ENCODE data around the gene SSBP4.

The SSBP4 gene

DNA sequence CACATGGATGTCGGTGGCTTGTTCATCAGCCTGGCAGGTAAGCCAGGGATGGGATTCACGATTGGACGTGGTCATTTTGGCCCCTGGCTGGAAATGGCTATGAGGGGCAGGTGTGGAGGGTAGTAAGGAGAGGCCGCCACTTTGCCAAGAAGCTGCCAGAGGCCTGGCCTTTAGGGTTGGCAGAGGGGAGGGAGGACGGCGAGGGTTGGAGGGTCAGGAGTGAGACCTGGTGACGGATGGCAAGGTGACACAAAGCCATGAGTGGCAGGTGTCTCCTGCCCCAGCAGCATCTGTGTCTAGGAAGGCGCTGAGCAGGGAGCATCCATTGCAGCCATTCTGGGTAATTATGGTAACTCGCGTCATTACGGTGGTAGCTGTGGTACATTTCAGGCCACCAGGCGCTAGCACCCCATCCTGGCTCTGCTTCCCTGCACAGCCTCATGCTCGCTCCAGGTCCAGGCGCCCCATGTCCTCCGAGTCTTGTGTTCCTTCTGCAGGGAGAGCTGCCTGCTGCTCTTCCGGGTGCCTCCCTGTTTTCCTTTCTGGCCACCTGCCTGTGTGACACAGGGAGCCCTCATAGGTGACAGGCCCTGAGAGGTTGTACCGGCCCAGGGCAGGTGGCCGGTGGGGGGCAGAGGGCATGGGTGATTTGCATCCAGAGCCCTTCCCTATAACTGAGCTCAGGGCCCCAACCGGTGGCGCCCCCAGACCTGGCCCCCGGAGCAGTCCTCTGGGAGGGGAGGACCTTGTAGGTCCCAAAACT lies 4.2 kb downstream of the SSBP4 start:
- no peak for DNase-seq (ENCODE audit: extremely low spot score)
- POLR2A ChIA-PET: interaction anchor here (2.6 kb wide), 1 partner anchor 142 kb away, joined by 10 read pairs; the partner anchor contains the start of gene JUND
- CTCF ChIA-PET: interaction anchor here (1.1 to 16.0 kb wide), 5 partner anchors 8 to 101 kb away, joined by 3 to 380 read pairs (median 4); partner anchors contain the start of genes GDF15, LRRC25 and LSM4
- TF ChIP-seq, protein P1, sequence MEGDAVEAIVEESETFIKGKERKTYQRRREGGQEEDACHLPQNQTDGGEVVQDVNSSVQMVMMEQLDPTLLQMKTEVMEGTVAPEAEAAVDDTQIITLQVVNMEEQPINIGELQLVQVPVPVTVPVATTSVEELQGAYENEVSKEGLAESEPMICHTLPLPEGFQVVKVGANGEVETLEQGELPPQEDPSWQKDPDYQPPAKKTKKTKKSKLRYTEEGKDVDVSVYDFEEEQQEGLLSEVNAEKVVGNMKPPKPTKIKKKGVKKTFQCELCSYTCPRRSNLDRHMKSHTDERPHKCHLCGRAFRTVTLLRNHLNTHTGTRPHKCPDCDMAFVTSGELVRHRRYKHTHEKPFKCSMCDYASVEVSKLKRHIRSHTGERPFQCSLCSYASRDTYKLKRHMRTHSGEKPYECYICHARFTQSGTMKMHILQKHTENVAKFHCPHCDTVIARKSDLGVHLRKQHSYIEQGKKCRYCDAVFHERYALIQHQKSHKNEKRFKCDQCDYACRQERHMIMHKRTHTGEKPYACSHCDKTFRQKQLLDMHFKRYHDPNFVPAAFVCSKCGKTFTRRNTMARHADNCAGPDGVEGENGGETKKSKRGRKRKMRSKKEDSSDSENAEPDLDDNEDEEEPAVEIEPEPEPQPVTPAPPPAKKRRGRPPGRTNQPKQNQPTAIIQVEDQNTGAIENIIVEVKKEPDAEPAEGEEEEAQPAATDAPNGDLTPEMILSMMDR (IDR thresholded peaks at IDR 0.05; ENCODE audit: control extremely low read depth, extremely low read depth, low read depth, missing control alignments): no peak

DNA sequence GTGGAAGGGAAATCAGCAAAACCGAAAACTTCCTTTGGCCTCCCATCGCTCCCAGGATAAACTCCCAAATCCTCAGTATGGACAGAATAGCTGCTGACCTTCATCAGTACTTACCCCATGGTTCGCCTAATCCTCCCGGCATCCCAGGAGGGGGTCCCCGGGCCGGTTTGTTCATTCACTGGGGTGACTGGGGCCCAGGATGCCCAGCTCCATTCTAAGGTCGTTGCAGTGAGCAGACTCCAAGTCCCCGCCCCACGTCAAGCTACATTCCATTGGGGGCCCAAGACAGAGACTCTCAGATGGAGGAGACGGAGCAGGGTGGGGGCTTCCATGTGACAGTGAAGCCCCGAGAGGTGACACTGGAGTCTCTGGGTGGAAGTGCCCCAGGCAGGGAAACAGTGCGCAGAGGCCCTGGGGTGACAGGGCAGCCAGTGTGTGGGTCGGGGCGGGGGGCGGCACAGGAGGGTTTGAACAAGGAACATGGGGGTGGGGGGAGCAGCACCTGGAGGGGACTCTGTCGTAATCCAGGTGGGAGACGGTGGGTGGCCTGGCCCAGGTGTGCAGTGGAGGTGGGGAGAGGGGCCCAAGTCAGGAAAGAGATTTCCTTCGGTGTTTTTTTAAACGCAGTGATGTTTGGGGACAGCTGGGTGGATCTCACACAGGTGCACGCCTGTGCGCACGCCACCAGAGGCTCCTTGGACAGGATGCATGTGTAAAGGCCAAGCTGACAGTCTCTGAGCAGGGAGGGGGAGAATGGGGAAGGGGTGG lies 5.1 kb downstream of the SSBP4 start:
- POLR2A ChIA-PET: no interaction called here
- TF ChIP-seq, protein P1 (IDR thresholded peaks at IDR 0.05; ENCODE audit: control extremely low read depth, extremely low read depth, low read depth, missing control alignments): no peak
- CTCF ChIA-PET: interaction anchor here (1.1 to 16.0 kb wide), 5 partner anchors 13 to 102 kb away, joined by 3 to 380 read pairs (median 4); partner anchors contain the start of genes GDF15, LRRC25 and LSM4
- no peak for DNase-seq (ENCODE audit: extremely low spot score)

DNA sequence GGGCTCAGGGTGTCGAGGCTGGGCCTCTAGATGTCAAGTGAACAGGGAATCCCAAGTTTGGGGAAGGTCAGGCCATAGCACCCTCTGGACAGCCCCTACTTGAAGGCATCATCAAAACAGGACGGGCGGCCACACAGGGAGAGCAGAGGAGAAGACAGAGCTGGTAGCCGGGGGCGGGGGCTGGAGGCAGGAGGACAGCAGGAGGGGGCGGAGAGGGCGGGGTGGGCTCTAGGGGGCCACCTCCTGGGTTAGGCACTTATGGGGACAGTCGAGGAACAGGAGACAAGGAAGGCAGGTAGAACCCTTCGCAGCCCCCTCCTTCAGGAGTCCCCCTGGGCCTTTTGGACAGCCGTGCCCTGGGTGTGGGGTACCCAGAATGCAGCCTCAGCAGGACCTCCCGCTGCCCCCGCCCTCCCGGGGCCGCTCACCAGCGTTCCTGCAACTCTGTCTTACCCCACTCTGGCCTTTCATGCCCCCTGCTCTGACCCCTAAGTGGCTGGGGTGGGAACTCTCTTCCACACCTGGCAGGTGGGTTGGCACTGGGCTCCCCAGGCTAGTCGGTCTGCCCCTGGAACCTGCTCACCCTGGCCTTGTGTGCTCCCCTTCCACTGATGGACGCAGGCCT lies 5.8 kb downstream of the SSBP4 start:
- TF ChIP-seq, protein P1 (IDR thresholded peaks at IDR 0.05; ENCODE audit: control extremely low read depth, extremely low read depth, low read depth, missing control alignments): no peak
- no peak for DNase-seq (ENCODE audit: extremely low spot score)
- ChIA-PET CTCF (interaction anchor here (0.9 to 1.1 kb wide), 5 partner anchors 8 to 96 kb away, joined by 3 to 4 read pairs (median 3); no protein-coding TSS in a partner anchor), POLR2A (no interaction called here)

DNA sequence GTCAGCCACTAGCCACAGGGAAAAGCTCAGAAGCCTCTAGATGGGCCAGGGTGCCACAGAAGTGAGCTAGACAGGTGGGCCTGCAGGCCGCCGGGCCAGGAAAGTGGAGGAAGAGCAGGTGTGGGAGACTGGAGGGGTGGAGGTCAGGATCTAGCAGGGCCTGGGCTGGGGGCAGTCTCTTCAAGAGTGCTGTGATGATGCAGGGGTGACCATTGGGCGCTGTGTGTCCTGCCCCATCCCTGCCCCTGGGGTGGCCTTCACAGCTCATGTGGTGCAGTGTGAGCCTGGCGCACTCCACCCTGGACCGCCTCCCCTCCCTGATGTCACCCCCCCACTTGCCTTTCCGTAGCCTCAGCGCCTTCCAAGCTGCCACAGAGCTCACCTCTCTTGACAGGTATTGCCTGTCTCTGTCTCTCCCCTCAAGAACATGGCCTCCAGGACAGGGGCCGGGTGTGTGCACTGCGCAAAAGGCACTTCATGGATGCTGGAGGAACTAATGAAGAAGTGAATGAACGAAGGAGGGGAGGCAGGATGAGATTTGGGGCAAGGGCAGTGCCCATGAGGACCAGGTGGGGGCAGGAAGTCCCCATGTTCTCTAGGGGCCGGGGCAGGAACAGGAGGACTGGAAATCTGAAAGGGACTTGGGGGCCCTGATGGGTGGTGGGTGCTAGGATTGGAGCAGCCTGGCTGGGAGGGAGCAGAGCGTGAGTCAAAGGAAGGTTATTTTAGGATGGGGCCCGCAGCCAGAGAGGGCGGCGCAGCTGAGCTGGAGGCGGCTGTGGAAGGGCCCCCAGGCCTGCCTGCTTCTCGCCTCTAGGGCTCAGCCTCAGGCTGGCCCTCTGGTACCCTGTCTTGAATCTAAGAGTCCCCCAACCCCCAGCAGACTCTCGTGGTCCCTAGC lies 6.6 kb downstream of the SSBP4 start:
- TF ChIP-seq, protein P1 (IDR thresholded peaks at IDR 0.05; ENCODE audit: control extremely low read depth, extremely low read depth, low read depth, missing control alignments): no peak
- DNase-seq (ENCODE audit: extremely low spot score): no peak
- ChIA-PET CTCF (interaction anchor here (0.9 to 1.1 kb wide), 5 partner anchors 9 to 97 kb away, joined by 3 to 4 read pairs (median 3); no protein-coding TSS in a partner anchor), POLR2A (no interaction called here)

DNA sequence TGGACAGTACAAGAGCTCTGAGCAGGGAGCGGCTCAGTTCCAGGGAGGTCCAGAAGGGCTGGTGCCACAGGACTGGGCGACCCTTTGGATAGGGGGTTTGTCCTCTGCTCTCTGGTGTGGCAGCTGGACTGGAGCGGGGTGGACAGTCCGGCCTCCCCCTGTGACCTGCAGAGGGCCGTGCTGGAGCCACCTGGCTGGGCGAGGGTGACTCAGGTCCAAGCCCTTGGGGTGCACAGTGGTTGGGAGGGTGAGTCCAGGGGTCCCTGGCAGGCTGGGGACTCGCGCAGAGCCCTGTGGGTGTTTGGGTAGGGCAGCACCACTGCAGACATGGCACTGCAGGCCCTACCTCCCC lies 7.2 kb downstream of the SSBP4 start:
- ChIA-PET POLR2A (no interaction called here), CTCF (interaction anchor here (1.1 kb wide), 1 partner anchor 10 kb away, joined by 4 read pairs; no protein-coding TSS in a partner anchor)
- DNase-seq (ENCODE audit: extremely low spot score): no peak
- TF ChIP-seq, protein P1 (IDR thresholded peaks at IDR 0.05; ENCODE audit: control extremely low read depth, extremely low read depth, low read depth, missing control alignments): no peak

Data from GM10248 (cell line).